ENCODE measurements around the gene PKDCC. TPM values are rescaled to one million over a fixed set of nuclear protein-coding genes. Genes with fewer than 3 reads are reported as not detected.

Gene PKDCC
- total RNA-seq, 1 donor from 2014 or later = 120 TPM

GRCh38 chr2:42095923-42096408, 48.1 kb downstream of the PKDCC start:
- intact Hi-C loops (cut with DNase I) = loop anchor here (5.0 to 10.0 kb wide), 3 partner anchors 101 to 259 kb away; no protein-coding TSS in a partner anchor
- peak; percentile 68 for ATAC-seq (ENCODE audit: poor library complexity)
- DNase-seq = peak; percentile 83

GRCh38 chr2:42096869-42097591, 49.2 kb downstream of the PKDCC start:
- intact Hi-C loops (cut with DNase I) = loop anchor here (5.0 to 10.0 kb wide), 3 partner anchors 100 to 258 kb away; no protein-coding TSS in a partner anchor
- ATAC-seq (ENCODE audit: poor library complexity) (no peak), DNase-seq (no peak)

GRCh38 chr2:42098571-42099437, 51.0 kb downstream of the PKDCC start:
- ATAC-seq (ENCODE audit: poor library complexity) (peak; percentile 18), DNase-seq (peak; percentile 56)
- intact Hi-C loops (cut with DNase I) = loop anchor here (5.0 to 10.0 kb wide), 3 partner anchors 98 to 256 kb away; no protein-coding TSS in a partner anchor

- DNase-seq = no peak
- ATAC-seq (ENCODE audit: poor library complexity) = no peak
- intact Hi-C loops (cut with DNase I) = loop anchor here (5.0 to 10.0 kb wide), 4 partner anchors 75 to 255 kb away; no protein-coding TSS in a partner anchor
Measured at GRCh38 chr2:42099438-42100173, 51.8 kb downstream of the PKDCC start.

- intact Hi-C loops (cut with DNase I) = loop anchor here (10.0 kb wide), 1 partner anchor 74 kb away; no protein-coding TSS in a partner anchor
- ATAC-seq (ENCODE audit: poor library complexity) (no peak), DNase-seq (no peak)
Measured at GRCh38 chr2:42100683-42101205, 52.9 kb downstream of the PKDCC start.

GRCh38 chr2:42101206-42102023, 53.6 kb downstream of the PKDCC start:
- intact Hi-C loops (cut with DNase I) = loop anchor here (10.0 kb wide), 1 partner anchor 73 kb away; no protein-coding TSS in a partner anchor
- DNase-seq = peak; percentile 77

GRCh38 chr2:42102024-42102590, 54.3 kb downstream of the PKDCC start:
- intact Hi-C loops (cut with DNase I) = loop anchor here (10.0 kb wide), 1 partner anchor 73 kb away; no protein-coding TSS in a partner anchor
- ATAC-seq (ENCODE audit: poor library complexity) = peak; percentile 67
- DNase-seq = peak; percentile 75

More at GRCh38 chr2:42101206-42102023, 53.6 kb downstream of the PKDCC start:
- ATAC-seq (ENCODE audit: poor library complexity) = peak; percentile 83

GRCh38 chr2:42102591-42103450, 55.0 kb downstream of the PKDCC start:
- DNase-seq (peak; percentile 75), ATAC-seq (ENCODE audit: poor library complexity) (peak; percentile 57)
- intact Hi-C loops (cut with DNase I) = loop anchor here (10.0 kb wide), 1 partner anchor 72 kb away; no protein-coding TSS in a partner anchor

GRCh38 chr2:42103829-42104228, 56.0 kb downstream of the PKDCC start:
- DNase-seq (no peak), ATAC-seq (ENCODE audit: poor library complexity) (no peak)
- intact Hi-C loops (cut with DNase I) = loop anchor here (10.0 kb wide), 1 partner anchor 71 kb away; no protein-coding TSS in a partner anchor

- DNase-seq (no peak), ATAC-seq (ENCODE audit: poor library complexity) (no peak)
- intact Hi-C loops (cut with DNase I) = loop anchor here (10.0 kb wide), 1 partner anchor 70 kb away; no protein-coding TSS in a partner anchor
Measured at GRCh38 chr2:42104621-42105020, 56.8 kb downstream of the PKDCC start.

- DNase-seq (no peak), ATAC-seq (ENCODE audit: poor library complexity) (no peak)
- intact Hi-C loops (cut with DNase I) = loop anchor here (10.0 kb wide), 1 partner anchor 69 kb away; no protein-coding TSS in a partner anchor
Measured at GRCh38 chr2:42105330-42106256, 57.8 kb downstream of the PKDCC start.

- intact Hi-C loops (cut with DNase I) = loop anchor here (10.0 kb wide), 1 partner anchor 68 kb away; no protein-coding TSS in a partner anchor
- DNase-seq = no peak
- no peak for ATAC-seq (ENCODE audit: poor library complexity)
Measured at GRCh38 chr2:42106257-42106816, 58.5 kb downstream of the PKDCC start.

GRCh38 chr2:42107249-42108042, 59.6 kb downstream of the PKDCC start:
- DNase-seq (no peak), ATAC-seq (ENCODE audit: poor library complexity) (no peak)
- intact Hi-C loops (cut with DNase I) = loop anchor here (10.0 kb wide), 1 partner anchor 67 kb away; no protein-coding TSS in a partner anchor

All from Right ventricle myocardium superior (tissue), 1 donor.